ENCODE results near the gene RPS16. TPM values are rescaled to one million over a fixed set of nuclear protein-coding genes. Genes with fewer than 3 reads are reported as not detected.

Gene RPS16
- total RNA-seq, 6 donors from 2014 or later: 634 to 2,303 (median 1,625) TPM

GRCh38 chr19:39445196-39446111 lies 9.7 kb upstream of the RPS16 start, which contains the start of gene SUPT5H:
SUPT5H (plus strand) TSS chr19:39445582; CDS start chr19:39445891, 309 bp downstream.
- TF ChIP-seq EP300 (IDR thresholded peaks at IDR 0.05) (peak in 1 of 4 donors; percentile 75), POLR2A (IDR thresholded peaks at IDR 0.05) (peak; percentile 60 to 97 (median 91)), POLR2AphosphoS5 (IDR thresholded peaks at IDR 0.05) (peak; percentile 99 to 100)
- TF ChIP-seq, protein P1, sequence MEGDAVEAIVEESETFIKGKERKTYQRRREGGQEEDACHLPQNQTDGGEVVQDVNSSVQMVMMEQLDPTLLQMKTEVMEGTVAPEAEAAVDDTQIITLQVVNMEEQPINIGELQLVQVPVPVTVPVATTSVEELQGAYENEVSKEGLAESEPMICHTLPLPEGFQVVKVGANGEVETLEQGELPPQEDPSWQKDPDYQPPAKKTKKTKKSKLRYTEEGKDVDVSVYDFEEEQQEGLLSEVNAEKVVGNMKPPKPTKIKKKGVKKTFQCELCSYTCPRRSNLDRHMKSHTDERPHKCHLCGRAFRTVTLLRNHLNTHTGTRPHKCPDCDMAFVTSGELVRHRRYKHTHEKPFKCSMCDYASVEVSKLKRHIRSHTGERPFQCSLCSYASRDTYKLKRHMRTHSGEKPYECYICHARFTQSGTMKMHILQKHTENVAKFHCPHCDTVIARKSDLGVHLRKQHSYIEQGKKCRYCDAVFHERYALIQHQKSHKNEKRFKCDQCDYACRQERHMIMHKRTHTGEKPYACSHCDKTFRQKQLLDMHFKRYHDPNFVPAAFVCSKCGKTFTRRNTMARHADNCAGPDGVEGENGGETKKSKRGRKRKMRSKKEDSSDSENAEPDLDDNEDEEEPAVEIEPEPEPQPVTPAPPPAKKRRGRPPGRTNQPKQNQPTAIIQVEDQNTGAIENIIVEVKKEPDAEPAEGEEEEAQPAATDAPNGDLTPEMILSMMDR (IDR thresholded peaks at IDR 0.05): peak in 3 of 6 experiments; percentile 4 to 19 (median 10)
- peaks cover 34 to 53% (median 39%) of the 10 kb centered on the region in 4 donors for H3K4me1 ChIP-seq
- 0 to 1% methylated on average over 25 to 68 of the region's 68 CpGs for WGBS, 2 donors

GRCh38 chr19:39444598-39445195 lies 8.9 kb upstream of the RPS16 start:
- DNase-seq (no peak), ATAC-seq (ENCODE audit: low FRiP score in 2 of 2) (peak in 1 of 2 donors; percentile 35)
- H3K27ac ChIP-seq: peak overlapping the region; percentile 90 to 96 (median 94)
- H3K9me3 ChIP-seq: no peaks in the 10 kb centered on the region
- TF ChIP-seq POLR2A (IDR thresholded peaks at IDR 0.05): no peak
- no peak for TF ChIP-seq EP300 (IDR thresholded peaks at IDR 0.05)
- TF ChIP-seq POLR2AphosphoS5 (IDR thresholded peaks at IDR 0.05): no peak
- TF ChIP-seq, protein P1 (IDR thresholded peaks at IDR 0.05): no peak
- peak overlapping the region; percentile 67 to 98 (median 90) for H3K4me3 ChIP-seq
- H3K27me3 ChIP-seq: no peaks in the 10 kb centered on the region
- H3K4me1 ChIP-seq: peaks cover 32 to 46% (median 39%) of the 10 kb centered on the region in 4 donors
- WGBS, 2 donors: 3 to 4% methylated on average over 17 of the region's 17 CpGs
- peaks cover 0 to 15% (median 0%) of the 10 kb centered on the region in 4 donors for H3K36me3 ChIP-seq

More at GRCh38 chr19:39445196-39446111, 9.7 kb upstream of the RPS16 start, which contains the start of gene SUPT5H:
- H3K4me3 ChIP-seq: peak within 1 kb of the TSS; percentile 67 to 98 (median 90)
- ATAC-seq (ENCODE audit: low FRiP score in 2 of 2): peak; percentile 98
- H3K9me3 ChIP-seq: no peaks in the 10 kb centered on the region
- no peaks in the 10 kb centered on the region for H3K27me3 ChIP-seq
- DNase-seq: peak; percentile 95 to 98
- peaks cover 0 to 17% (median 0%) of the 10 kb centered on the region in 4 donors for H3K36me3 ChIP-seq
- H3K27ac ChIP-seq: peak within 1 kb of the TSS; percentile 90 to 96 (median 94)

- TF ChIP-seq POLR2AphosphoS5 (IDR thresholded peaks at IDR 0.05): no peak
- peaks cover 4 to 17% (median 13%) of the 10 kb centered on the region in 4 donors for H3K36me3 ChIP-seq
- peak in 1 of 2 donors; percentile 47 for DNase-seq
- no peak for ATAC-seq (ENCODE audit: low FRiP score in 2 of 2)
- WGBS, 2 donors: 73 to 82% methylated on average over 9 of the region's 9 CpGs
- no peak overlapping the region for H3K4me3 ChIP-seq
- H3K9me3 ChIP-seq: no peaks in the 10 kb centered on the region
- H3K4me1 ChIP-seq: peaks cover 25 to 29% (median 27%) of the 10 kb centered on the region in 4 donors
- H3K27me3 ChIP-seq: no peaks in the 10 kb centered on the region
- no peak overlapping the region for H3K27ac ChIP-seq
Measured at GRCh38 chr19:39438270-39438934, 2.7 kb upstream of the RPS16 start.

DNA sequence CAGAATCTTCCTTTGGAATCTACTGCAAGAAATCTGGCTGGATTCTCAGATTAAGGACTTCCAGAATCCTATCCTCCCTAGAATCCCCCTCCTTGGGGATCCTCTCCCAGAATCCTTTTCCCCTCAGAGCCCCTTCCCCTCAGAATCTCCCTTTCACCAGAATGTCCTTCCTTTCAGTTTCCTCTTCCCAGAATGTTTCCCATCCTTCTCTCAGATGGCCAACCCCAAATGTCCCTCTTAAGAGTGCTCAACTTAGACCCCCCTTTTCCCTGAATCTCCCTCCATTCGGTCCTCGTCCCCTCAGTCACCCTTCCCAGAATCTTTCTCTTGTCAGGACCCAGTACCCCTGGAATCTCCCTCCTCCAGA lies 584 bp upstream of the RPS16 start:
- Histone ChIP-seq H3K36me3 (peaks cover 20 to 34% (median 30%) of the 10 kb centered on the region in 4 donors), H3K4me1 (peaks cover 27 to 47% (median 35%) of the 10 kb centered on the region in 4 donors), H3K9me3 (no peaks in the 10 kb centered on the region), H3K4me3 (peak overlapping the region; percentile 31 to 98 (median 89)), H3K27me3 (no peaks in the 10 kb centered on the region), H3K27ac (peak overlapping the region; percentile 88 to 94 (median 92))
- no peak for ATAC-seq (ENCODE audit: low FRiP score in 2 of 2)
- TF ChIP-seq EP300 (IDR thresholded peaks at IDR 0.05) (no peak), POLR2AphosphoS5 (IDR thresholded peaks at IDR 0.05) (no peak), POLR2A (IDR thresholded peaks at IDR 0.05) (no peak)
- TF ChIP-seq, protein P1 (IDR thresholded peaks at IDR 0.05): no peak
- 12 to 15% methylated on average over 2 of the region's 2 CpGs for WGBS, 2 donors
- no peak for DNase-seq
